Adrenal gland (tissue), 12 donors: ENCODE measurements around the gene RAB40C. TPM values are rescaled to one million over a fixed set of nuclear protein-coding genes. Genes with fewer than 3 reads are reported as not detected.

Source experiments
- microRNA-seq, 3 donors: library from miRNA; unstranded; fragments of <30 nt; microRNA quantifications; one replicate each; pipeline ENCODE4, GENCODE V29; 2017 to 2020
- polyA plus RNA-seq, 3 donors: library from polyadenylated mRNA; stranded (reverse); fragments of 200-250 nt in 2 of 3; fragments of 350-450 nt in 1 of 3; fragmentation: Illumina TruSeq in 1 of 3; extraction: RNeasy Lipid Tissue Mini Kit (QIAGEN cat#74804) in 1 of 3; gene quantifications; one replicate each; pipeline ENCODE4 v1.2.3, GENCODE V29; 2013 to 2014
- small RNA-seq, 2 donors: library from RNA; depleted of rRNA; stranded (forward); fragments of <200 nt; gene quantifications; one replicate each; pipeline ENCODE3, GENCODE V24; 2016
- total RNA-seq, 9 donors: library from RNA; depleted of rRNA in 4 of 9; stranded (reverse); fragments of >200 nt in 4 of 9; fragments of 120-200 nt in 1 of 9; fragmentation: NEBNext Ultra II Directional in 1 of 9; extraction: Animal tissue kit (Norgen Biotek cat#: 25700) in 1 of 9; gene quantifications; one replicate each; pipeline versions ENCODE4 v1.1.0 to v1.2.4, GENCODE V29; 2013 to 2023
- donor health status: healthy with polysubstance abuse.
- donor health status: Bipolar disorder and iron deficiency.
- donor health status: DM: yes; HTN: yes; CAD: no.
- donor health status: DM: no; HTN: no; CAD: no.
- donor health status: DM: no; HTN: no; CAD: no.
- donor health status: DM: yes; HTN: yes; CAD: no.

The RAB40C gene
- total and polyA plus RNA-seq, 12 donors, result 2.3 to 36.2 (median 15.8) TPM

Small RNA genes within 50 kb of the gene (microRNA-seq; reads per million reads assigned to microRNA genes)
- gene MIR3176, result 1.8 to 5.1 (median 2.3) reads per million in 3 donors

Small RNA genes within 50 kb of the gene (small RNA-seq; reads per million reads assigned to genes)
- gene MIR3176 (0.12 to 0.58 reads per million in 2 donors), gene Z98883.1 (0 reads per million in 2 donors)

Other genes starting within 250 kb of the RAB40C start
- 10 to 100 TPM; 10.1 to 22.4 (median 19.7) TPM for gene AXIN1, start 237.3 kb upstream of the RAB40C start, total RNA-seq
- 10 to 100 TPM in 2 of 3 donors, 1 to 10 TPM in 1; 5.6 to 16.3 (median 13.8) TPM for gene AXIN1, start 237.3 kb upstream of the RAB40C start, polyA plus RNA-seq
- gene MRPL28, start 219.5 kb upstream of the RAB40C start, total RNA-seq, result 100 to 1,000 TPM in 3 of 9 donors, 10 to 100 TPM in 6; 65.2 to 132 (median 77.1) TPM
- 100 to 1,000 TPM in 2 of 3 donors, 10 to 100 TPM in 1; 42.9 to 155 (median 123) TPM for gene MRPL28, start 219.5 kb upstream of the RAB40C start, polyA plus RNA-seq
- 10 to 100 TPM; 31.7 to 66.7 (median 45.0) TPM for gene PGAP6, start 208.1 kb upstream of the RAB40C start, total RNA-seq
- 10 to 100 TPM; 18.2 to 55.5 (median 39.0) TPM for gene PGAP6, start 208.1 kb upstream of the RAB40C start, polyA plus RNA-seq
- 100 to 1,000 TPM; 127 to 214 (median 166) TPM for gene NME4, start 192.9 kb upstream of the RAB40C start, total RNA-seq
- gene NME4, start 192.9 kb upstream of the RAB40C start, polyA plus RNA-seq, result 100 to 1,000 TPM in 2 of 3 donors, 10 to 100 TPM in 1; 67.8 to 492 (median 347) TPM
- gene DECR2, start 188.2 kb upstream of the RAB40C start, total RNA-seq, result 10 to 100 TPM; 15.8 to 65.5 (median 36.1) TPM
- 100 to 1,000 TPM in 2 of 3 donors, 1 to 10 TPM in 1; 5.9 to 143 (median 105) TPM for gene DECR2, start 188.2 kb upstream of the RAB40C start, polyA plus RNA-seq
- 10 to 100 TPM; 15.6 to 53.0 (median 40.1) TPM for gene RAB11FIP3, start 164.4 kb upstream of the RAB40C start, total RNA-seq
- gene RAB11FIP3, start 164.4 kb upstream of the RAB40C start, polyA plus RNA-seq, result 10 to 100 TPM; 12.7 to 63.4 (median 44.2) TPM
- 10 to 100 TPM; 12.4 to 45.8 (median 42.9) TPM for gene CAPN15, start 62.4 kb upstream of the RAB40C start, total RNA-seq
- 10 to 100 TPM in 2 of 3 donors, 1 to 10 TPM in 1; 2.3 to 91.8 (median 56.8) TPM for gene CAPN15, start 62.4 kb upstream of the RAB40C start, polyA plus RNA-seq
- gene PRR35, start 29.7 kb upstream of the RAB40C start, total RNA-seq, result not detected
- not detected for gene PRR35, start 29.7 kb upstream of the RAB40C start, polyA plus RNA-seq
- 10 to 100 TPM in 5 of 9 donors, 1 to 10 TPM in 4; 1.6 to 22.3 (median 12.7) TPM for gene NHLRC4, start 23.1 kb upstream of the RAB40C start, total RNA-seq
- 1 to 10 TPM in 2 of 3 donors, under 1 TPM in 1; 0.57 to 7.2 (median 3.3) TPM for gene NHLRC4, start 23.1 kb upstream of the RAB40C start, polyA plus RNA-seq
- gene PIGQ, start 20.1 kb upstream of the RAB40C start, total RNA-seq, result 100 to 1,000 TPM in 1 of 9 donors, 10 to 100 TPM in 8; 21.1 to 107 (median 78.5) TPM
- gene PIGQ, start 20.1 kb upstream of the RAB40C start, polyA plus RNA-seq, result 100 to 1,000 TPM in 2 of 3 donors, 10 to 100 TPM in 1; 12.7 to 317 (median 111) TPM
- gene WFIKKN1, start 40.9 kb downstream of the RAB40C start, total RNA-seq, result 1 to 10 TPM in 1 of 9 donors, under 1 TPM in 7, not detected in 1; 0.18 to 1.1 (median 0.36) TPM
- 1 to 10 TPM in 1 of 3 donors, under 1 TPM in 1, not detected in 1; 0.71 to 3.9 TPM for gene WFIKKN1, start 40.9 kb downstream of the RAB40C start, polyA plus RNA-seq
- gene METTL26, start 46.2 kb downstream of the RAB40C start, total RNA-seq, result 100 to 1,000 TPM in 5 of 9 donors, 10 to 100 TPM in 4; 71.8 to 351 (median 122) TPM
- 100 to 1,000 TPM in 2 of 3 donors, 10 to 100 TPM in 1; 40.4 to 403 (median 328) TPM for gene METTL26, start 46.2 kb downstream of the RAB40C start, polyA plus RNA-seq
- 100 to 1,000 TPM in 7 of 9 donors, 10 to 100 TPM in 2; 67.0 to 188 (median 149) TPM for gene MCRIP2, start 51.8 kb downstream of the RAB40C start, total RNA-seq
- 100 to 1,000 TPM in 2 of 3 donors, 1 to 10 TPM in 1; 7.1 to 253 (median 241) TPM for gene MCRIP2, start 51.8 kb downstream of the RAB40C start, polyA plus RNA-seq
- gene WDR90, start 59.3 kb downstream of the RAB40C start, total RNA-seq, result 10 to 100 TPM; 12.4 to 55.8 (median 23.5) TPM
- gene WDR90, start 59.3 kb downstream of the RAB40C start, polyA plus RNA-seq, result 100 to 1,000 TPM in 2 of 3 donors, 1 to 10 TPM in 1; 3.0 to 162 (median 125) TPM
- gene RHOT2, start 78.1 kb downstream of the RAB40C start, total RNA-seq, result 100 to 1,000 TPM in 2 of 9 donors, 10 to 100 TPM in 7; 34.7 to 177 (median 82.7) TPM
- 100 to 1,000 TPM in 2 of 3 donors, 10 to 100 TPM in 1; 37.9 to 462 (median 302) TPM for gene RHOT2, start 78.1 kb downstream of the RAB40C start, polyA plus RNA-seq
- gene RHBDL1, start 85.6 kb downstream of the RAB40C start, total RNA-seq, result 10 to 100 TPM in 1 of 9 donors, 1 to 10 TPM in 8; 1.1 to 11.5 (median 3.7) TPM
- 10 to 100 TPM in 2 of 3 donors, under 1 TPM in 1; 0.13 to 21.1 (median 12.2) TPM for gene RHBDL1, start 85.6 kb downstream of the RAB40C start, polyA plus RNA-seq
- 100 to 1,000 TPM; 160 to 339 (median 210) TPM for gene STUB1, start 90.3 kb downstream of the RAB40C start, total RNA-seq
- 100 to 1,000 TPM; 121 to 199 (median 177) TPM for gene STUB1, start 90.3 kb downstream of the RAB40C start, polyA plus RNA-seq
- gene JMJD8, start 94.3 kb downstream of the RAB40C start, total RNA-seq, result 100 to 1,000 TPM in 3 of 9 donors, 10 to 100 TPM in 6; 50.9 to 137 (median 97.7) TPM
- 10 to 100 TPM; 50.8 to 97.7 (median 72.6) TPM for gene JMJD8, start 94.3 kb downstream of the RAB40C start, polyA plus RNA-seq
- 10 to 100 TPM in 8 of 9 donors, 1 to 10 TPM in 1; 2.7 to 24.5 (median 18.0) TPM for gene WDR24, start 100.3 kb downstream of the RAB40C start, total RNA-seq
- 10 to 100 TPM in 2 of 3 donors, 1 to 10 TPM in 1; 2.2 to 15.0 (median 10.9) TPM for gene WDR24, start 100.3 kb downstream of the RAB40C start, polyA plus RNA-seq
- 10 to 100 TPM in 2 of 9 donors, 1 to 10 TPM in 4, under 1 TPM in 2, not detected in 1; 0.17 to 14.7 (median 2.1) TPM for gene FBXL16, start 115.7 kb downstream of the RAB40C start, total RNA-seq
- 10 to 100 TPM in 1 of 3 donors, 1 to 10 TPM in 2; 6.3 to 18.3 (median 7.0) TPM for gene FBXL16, start 115.7 kb downstream of the RAB40C start, polyA plus RNA-seq
- 100 to 1,000 TPM in 1 of 9 donors, 10 to 100 TPM in 7, 1 to 10 TPM in 1; 9.6 to 189 (median 58.6) TPM for gene METRN, start 125.1 kb downstream of the RAB40C start, total RNA-seq
- 100 to 1,000 TPM in 2 of 3 donors, 1 to 10 TPM in 1; 1.3 to 128 (median 115) TPM for gene METRN, start 125.1 kb downstream of the RAB40C start, polyA plus RNA-seq
- gene ANTKMT, start 131.1 kb downstream of the RAB40C start, total RNA-seq, result 100 to 1,000 TPM in 1 of 9 donors, 10 to 100 TPM in 8; 36.8 to 127 (median 61.4) TPM
- gene ANTKMT, start 131.1 kb downstream of the RAB40C start, polyA plus RNA-seq, result 100 to 1,000 TPM in 2 of 3 donors, under 1 TPM in 1; 0.48 to 124 (median 104) TPM
- gene CCDC78, start 136.4 kb downstream of the RAB40C start, total RNA-seq, result 1 to 10 TPM in 2 of 9 donors, under 1 TPM in 5, not detected in 2; 0.17 to 1.9 (median 0.84) TPM
- gene CCDC78, start 136.4 kb downstream of the RAB40C start, polyA plus RNA-seq, result 10 to 100 TPM in 1 of 3 donors, 1 to 10 TPM in 1, under 1 TPM in 1; 0.64 to 49.9 (median 7.7) TPM
- gene HAGHL, start 137.0 kb downstream of the RAB40C start, total RNA-seq, result 10 to 100 TPM in 1 of 9 donors, 1 to 10 TPM in 7, not detected in 1; 1.1 to 10.6 (median 5.3) TPM
- 10 to 100 TPM in 2 of 3 donors, under 1 TPM in 1; 0.35 to 63.5 (median 11.0) TPM for gene HAGHL, start 137.0 kb downstream of the RAB40C start, polyA plus RNA-seq
- 10 to 100 TPM; 17.8 to 42.1 (median 26.8) TPM for gene CIAO3, start 150.9 kb downstream of the RAB40C start, total RNA-seq
- gene CIAO3, start 150.9 kb downstream of the RAB40C start, polyA plus RNA-seq, result 10 to 100 TPM in 2 of 3 donors, 1 to 10 TPM in 1; 8.9 to 99.4 (median 38.2) TPM
- gene MSLN, start 170.7 kb downstream of the RAB40C start, total RNA-seq, result under 1 TPM in 3 of 9 donors, not detected in 6; 0.17 to 0.46 (median 0.43) TPM
- gene MSLN, start 170.7 kb downstream of the RAB40C start, polyA plus RNA-seq, result under 1 TPM in 1 of 3 donors, not detected in 2; 0.13 TPM
- gene RPUSD1, start 198.3 kb downstream of the RAB40C start, total RNA-seq, result 10 to 100 TPM; 12.4 to 30.0 (median 18.6) TPM
- gene RPUSD1, start 198.3 kb downstream of the RAB40C start, polyA plus RNA-seq, result 10 to 100 TPM in 2 of 3 donors, 1 to 10 TPM in 1; 1.1 to 40.1 (median 23.3) TPM
- 10 to 100 TPM in 4 of 9 donors, 1 to 10 TPM in 5; 1.7 to 25.7 (median 10.0) TPM for gene CHTF18, start 198.6 kb downstream of the RAB40C start, total RNA-seq
- gene CHTF18, start 198.6 kb downstream of the RAB40C start, polyA plus RNA-seq, result 10 to 100 TPM in 2 of 3 donors, under 1 TPM in 1; 0.29 to 69.8 (median 60.8) TPM
- not detected for gene GNG13, start 210.7 kb downstream of the RAB40C start, total RNA-seq
- gene GNG13, start 210.7 kb downstream of the RAB40C start, polyA plus RNA-seq, result not detected